Breast epithelium (tissue), 3 donors: ENCODE measurements around the gene CLSTN2.

Experiments used
- CTCF ChIP-seq, 3 donors: fragments of 450-650 bp; IDR thresholded peaks; one replicate each; pipeline ENCODE4 v1.5.1; 2016 to 2017; ENCODE audit warnings: antibody characterized with exemption in 3 of 3, mild to moderate bottlenecking in 3 of 3, moderate library complexity in 3 of 3
- POLR2A ChIP-seq: fragments of 450-650 bp; IDR thresholded peaks from one replicate; pipeline ENCODE4 v1.6.1; 2016; ENCODE audit warnings: antibody characterized with exemption, mild to moderate bottlenecking, moderate library complexity

- no peak for TF ChIP-seq POLR2A
- TF ChIP-seq CTCF (IDR thresholded peaks at IDR 0.05) = no peak
These were observed 505.5 kb downstream of the CLSTN2 start for GRCh38 chr3:140440446-140440845.
